GM06990 (cell line): ENCODE data around the gene LRMDA.

Experiments used
- DNase-seq: peaks from one replicate; pipeline ENCODE4 v3.0.0-alpha.2; 2011; ENCODE audit not compliant: insufficient read length; ENCODE audit errors: extremely low read depth
- H3K27me3 ChIP-seq: replicated peaks from 2 replicates; pipeline ENCODE4 v1.6.0; 2011; ENCODE audit warnings: low read length; ENCODE audit not compliant: control insufficient read depth, insufficient read depth
- H3K36me3 ChIP-seq: 2 replicates; pipeline ENCODE4 v1.5.1; 2011; ENCODE audit warnings: low read length; ENCODE audit not compliant: control insufficient read depth, insufficient read depth
- H3K4me3 ChIP-seq: replicated peaks from 2 replicates; pipeline ENCODE4 v1.5.1; 2011; ENCODE audit warnings: low read depth, mild to moderate bottlenecking, control low read depth, low read length
- CTCF ChIP-seq: IDR thresholded peaks from 2 replicates; pipeline ENCODE4 v1.5.1; 2011; ENCODE audit warnings: low read length, control low read depth, mild to moderate bottlenecking, inconsistent platforms; ENCODE audit not compliant: insufficient read depth, poor library complexity, severe bottlenecking

The LRMDA gene

GRCh38 chr10:75864717-75865116 is 433.3 kb downstream of the LRMDA start:
- no peak for DNase-seq

GRCh38 chr10:75865413-75866299 is 434.2 kb downstream of the LRMDA start:
- DNase-seq: no peak
- no peak overlapping the region for H3K4me3 ChIP-seq
- H3K27me3 ChIP-seq: no peaks in the 10 kb centered on the region
- TF ChIP-seq CTCF: no peak
- no peaks in the 10 kb centered on the region for H3K36me3 ChIP-seq

More at GRCh38 chr10:75864717-75865116, 433.3 kb downstream of the LRMDA start:
- Histone ChIP-seq H3K36me3 (no peaks in the 10 kb centered on the region), H3K27me3 (no peaks in the 10 kb centered on the region), H3K4me3 (no peak overlapping the region)
- TF ChIP-seq CTCF: no peak

- no peak for TF ChIP-seq CTCF
- no peak for DNase-seq
- H3K4me3 ChIP-seq: no peak overlapping the region
Measured at GRCh38 chr10:75866300-75866625, 434.8 kb downstream of the LRMDA start.

GRCh38 chr10:75866731-75867130 is 435.3 kb downstream of the LRMDA start:
- no peak for TF ChIP-seq CTCF
- Histone ChIP-seq H3K27me3 (no peaks in the 10 kb centered on the region), H3K4me3 (no peak overlapping the region), H3K36me3 (no peaks in the 10 kb centered on the region)
- no peak for DNase-seq

More at GRCh38 chr10:75866300-75866625, 434.8 kb downstream of the LRMDA start:
- Histone ChIP-seq H3K36me3 (no peaks in the 10 kb centered on the region), H3K27me3 (no peaks in the 10 kb centered on the region)

- H3K27me3 ChIP-seq: no peaks in the 10 kb centered on the region
- no peaks in the 10 kb centered on the region for H3K36me3 ChIP-seq
- no peak for DNase-seq
- TF ChIP-seq CTCF: no peak
- no peak overlapping the region for H3K4me3 ChIP-seq
Measured at GRCh38 chr10:75868574-75868973, 437.1 kb downstream of the LRMDA start.
